Measurements from ENCODE around the gene SMIM36. TPM values are rescaled to one million over a fixed set of nuclear protein-coding genes. Genes with fewer than 3 reads are reported as not detected.
"Not testable (repeated sequence)": the region's sequence is repeated elsewhere in the genome, so short reads cannot be mapped to it uniquely, and the experiment has no call there.

Gene SMIM36
- total and polyA plus RNA-seq, 9 donors = not detected

DNA sequence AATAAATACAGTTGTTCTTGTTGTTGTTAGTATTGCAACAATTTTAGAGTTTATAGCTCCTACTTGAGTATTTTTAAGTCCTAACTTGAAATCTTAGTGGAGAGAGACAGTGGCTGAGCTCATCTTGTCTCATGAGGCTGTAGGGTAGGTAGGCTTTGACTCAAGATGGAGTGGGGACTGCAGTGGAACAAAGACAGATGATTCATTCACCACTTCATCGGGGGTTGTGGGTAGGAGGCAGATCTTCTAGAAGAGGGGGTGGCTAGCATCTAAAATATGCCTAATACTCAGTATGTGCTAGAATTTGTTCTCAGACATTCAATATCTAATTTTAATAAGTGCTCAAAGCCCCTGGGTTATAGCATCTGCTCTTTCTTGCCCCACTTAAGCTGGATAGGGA lies 76.5 kb downstream of the SMIM36 start:
- no peaks in the 10 kb centered on the region for H3K27me3 ChIP-seq
- no peak overlapping the region for H3K27ac ChIP-seq
- intact Hi-C loops (cut with DNase I) = no loop called here
- H3K9me3 ChIP-seq = no peaks in the 10 kb centered on the region
- H3K4me1 ChIP-seq (ENCODE audit: insufficient read depth) = no peaks in the 10 kb centered on the region
- DNase-seq = no peak
- no peak overlapping the region for H3K4me3 ChIP-seq
- 80 to 91% (median 84%) methylated on average over 1 of the region's 1 CpG for WGBS, 3 donors
- TF ChIP-seq, protein P1, sequence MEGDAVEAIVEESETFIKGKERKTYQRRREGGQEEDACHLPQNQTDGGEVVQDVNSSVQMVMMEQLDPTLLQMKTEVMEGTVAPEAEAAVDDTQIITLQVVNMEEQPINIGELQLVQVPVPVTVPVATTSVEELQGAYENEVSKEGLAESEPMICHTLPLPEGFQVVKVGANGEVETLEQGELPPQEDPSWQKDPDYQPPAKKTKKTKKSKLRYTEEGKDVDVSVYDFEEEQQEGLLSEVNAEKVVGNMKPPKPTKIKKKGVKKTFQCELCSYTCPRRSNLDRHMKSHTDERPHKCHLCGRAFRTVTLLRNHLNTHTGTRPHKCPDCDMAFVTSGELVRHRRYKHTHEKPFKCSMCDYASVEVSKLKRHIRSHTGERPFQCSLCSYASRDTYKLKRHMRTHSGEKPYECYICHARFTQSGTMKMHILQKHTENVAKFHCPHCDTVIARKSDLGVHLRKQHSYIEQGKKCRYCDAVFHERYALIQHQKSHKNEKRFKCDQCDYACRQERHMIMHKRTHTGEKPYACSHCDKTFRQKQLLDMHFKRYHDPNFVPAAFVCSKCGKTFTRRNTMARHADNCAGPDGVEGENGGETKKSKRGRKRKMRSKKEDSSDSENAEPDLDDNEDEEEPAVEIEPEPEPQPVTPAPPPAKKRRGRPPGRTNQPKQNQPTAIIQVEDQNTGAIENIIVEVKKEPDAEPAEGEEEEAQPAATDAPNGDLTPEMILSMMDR (IDR thresholded peaks at IDR 0.05) = no peak
- TF ChIP-seq EP300 (IDR thresholded peaks at IDR 0.05) = no peak
- no peak for TF ChIP-seq POLR2A (IDR thresholded peaks at IDR 0.05)
- H3K36me3 ChIP-seq = no peaks in the 10 kb centered on the region

DNA sequence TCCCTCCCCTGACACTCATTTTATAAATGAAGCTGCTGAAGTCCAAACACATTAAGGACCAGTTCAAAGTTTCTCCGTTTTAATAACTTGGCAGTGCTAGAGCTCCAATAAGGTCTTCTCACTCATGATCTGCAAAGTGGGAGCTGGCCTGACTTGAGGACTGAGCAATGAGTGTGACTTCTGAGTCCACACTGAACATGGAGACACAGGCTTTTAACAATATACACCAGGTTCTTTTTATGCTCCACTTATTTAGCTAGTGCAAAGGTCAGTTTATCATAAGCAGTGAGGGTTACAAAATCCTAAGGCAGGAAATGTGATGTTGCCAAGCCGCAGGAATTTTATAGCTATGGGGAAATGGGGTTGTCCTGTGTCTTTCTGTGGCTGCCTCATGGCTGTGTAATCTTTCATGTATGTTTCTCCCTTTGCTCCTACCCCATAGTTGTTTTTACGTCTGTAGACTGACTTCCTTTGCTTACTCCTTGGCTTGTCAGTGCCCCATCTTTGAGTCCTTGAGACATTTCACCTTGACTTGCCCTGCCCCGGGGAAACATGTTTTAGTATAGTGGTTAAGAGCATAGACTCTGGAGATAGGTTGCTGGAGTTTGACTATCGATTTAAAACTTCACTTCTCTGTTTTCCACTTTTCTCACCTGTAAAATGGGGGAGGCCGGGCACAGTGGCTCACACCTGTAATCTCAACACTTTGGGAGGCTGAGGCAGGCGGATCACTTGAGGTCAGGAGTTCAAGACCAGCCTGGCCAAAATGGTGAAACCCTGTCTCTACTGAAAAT lies 77.4 kb downstream of the SMIM36 start:
- WGBS, 3 donors = 54 to 70% (median 62%) methylated on average over 7 of the region's 7 CpGs
- Histone ChIP-seq H3K36me3 (no peaks in the 10 kb centered on the region), H3K27me3 (no peaks in the 10 kb centered on the region), H3K9me3 (no peaks in the 10 kb centered on the region), H3K27ac (no peak overlapping the region), H3K4me3 (no peak overlapping the region), H3K4me1 (ENCODE audit: insufficient read depth) (no peaks in the 10 kb centered on the region)
- intact Hi-C loops (cut with DNase I) = no loop called here
- no peak for DNase-seq
- TF ChIP-seq EP300 (IDR thresholded peaks at IDR 0.05) (no peak), POLR2A (IDR thresholded peaks at IDR 0.05) (no peak)
- TF ChIP-seq, protein P1 (IDR thresholded peaks at IDR 0.05) = no peak

DNA sequence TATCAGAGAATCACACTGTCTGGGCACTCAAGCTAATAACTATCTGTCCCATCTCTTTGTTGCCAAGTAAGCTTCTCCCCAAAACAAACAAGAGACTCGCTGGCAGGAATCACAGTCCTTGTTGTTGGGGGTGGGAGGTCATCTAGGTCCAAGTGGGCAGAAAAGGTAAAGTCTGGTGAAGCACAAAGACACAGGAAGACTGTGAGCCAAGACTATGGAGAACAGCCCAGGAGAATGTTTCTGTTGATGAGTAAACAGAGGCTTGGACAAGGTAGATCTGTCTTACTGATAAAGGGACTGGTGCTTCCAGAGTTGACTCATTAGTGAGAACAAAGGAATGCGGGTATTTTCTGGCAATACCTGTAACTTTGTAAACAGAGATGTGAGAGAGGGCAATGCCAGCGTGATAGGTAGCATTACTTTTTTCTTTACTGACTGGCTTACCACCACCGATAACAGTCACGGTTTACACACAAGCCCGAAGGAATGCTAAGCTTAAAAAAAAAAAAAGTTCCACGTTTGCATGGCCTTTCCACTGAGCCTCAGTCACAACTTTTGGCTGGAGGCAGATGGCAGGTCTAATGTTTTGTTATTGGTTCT lies 78.1 kb downstream of the SMIM36 start:
- 63 to 73% (median 65%) methylated on average over 7 of the region's 7 CpGs for WGBS, 3 donors
- no peak for DNase-seq
- intact Hi-C loops (cut with DNase I) = no loop called here
- TF ChIP-seq EP300 (IDR thresholded peaks at IDR 0.05) (no peak), POLR2A (IDR thresholded peaks at IDR 0.05) (no peak)
- TF ChIP-seq, protein P1 (IDR thresholded peaks at IDR 0.05) = no peak
- H3K27ac ChIP-seq = no peak overlapping the region
- no peaks in the 10 kb centered on the region for H3K36me3 ChIP-seq
- H3K4me3 ChIP-seq = no peak overlapping the region
- H3K27me3 ChIP-seq = no peaks in the 10 kb centered on the region
- no peaks in the 10 kb centered on the region for H3K9me3 ChIP-seq
- no peaks in the 10 kb centered on the region for H3K4me1 ChIP-seq (ENCODE audit: insufficient read depth)

DNA sequence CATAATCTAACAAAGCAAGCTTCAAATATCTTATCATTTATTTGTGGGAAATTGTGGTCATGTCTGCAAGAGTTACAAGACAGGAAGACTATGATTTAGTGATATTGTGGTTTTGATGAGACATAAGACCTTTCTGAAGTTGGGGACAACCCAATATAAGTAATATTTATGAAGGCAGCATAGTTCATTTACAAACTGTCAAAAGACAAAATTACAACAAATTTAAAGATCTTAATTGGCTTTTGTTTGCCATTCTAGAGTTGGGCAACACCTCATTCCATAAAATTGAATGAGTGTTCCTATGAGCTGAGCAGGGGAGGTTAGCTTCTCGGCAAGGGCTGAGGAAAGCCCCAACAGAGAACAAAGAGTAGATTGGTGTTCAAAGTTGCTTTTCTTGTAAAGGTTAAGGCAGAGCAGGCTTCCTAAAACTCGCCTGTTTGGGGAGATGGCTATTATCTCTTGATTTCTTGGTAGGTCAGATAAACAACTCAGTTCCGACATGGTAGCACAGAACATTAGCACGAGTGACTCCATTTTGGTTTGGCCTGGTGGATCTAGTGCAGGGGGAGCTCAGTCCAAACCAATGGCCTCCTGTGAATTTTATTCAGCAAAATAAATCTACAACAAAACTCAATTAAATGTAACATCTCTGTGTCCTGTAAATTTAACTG lies 78.8 kb downstream of the SMIM36 start:
- Histone ChIP-seq H3K27me3 (no peaks in the 10 kb centered on the region), H3K36me3 (no peaks in the 10 kb centered on the region), H3K27ac (no peak overlapping the region), H3K4me3 (no peak overlapping the region), H3K9me3 (no peaks in the 10 kb centered on the region), H3K4me1 (ENCODE audit: insufficient read depth) (no peaks in the 10 kb centered on the region)
- 80 to 83% (median 81%) methylated on average over 4 of the region's 4 CpGs for WGBS, 3 donors
- TF ChIP-seq, protein P1 (IDR thresholded peaks at IDR 0.05) = no peak
- TF ChIP-seq EP300 (IDR thresholded peaks at IDR 0.05) (no peak), POLR2A (IDR thresholded peaks at IDR 0.05) (no peak)
- intact Hi-C loops (cut with DNase I) = no loop called here
- DNase-seq = no peak

DNA sequence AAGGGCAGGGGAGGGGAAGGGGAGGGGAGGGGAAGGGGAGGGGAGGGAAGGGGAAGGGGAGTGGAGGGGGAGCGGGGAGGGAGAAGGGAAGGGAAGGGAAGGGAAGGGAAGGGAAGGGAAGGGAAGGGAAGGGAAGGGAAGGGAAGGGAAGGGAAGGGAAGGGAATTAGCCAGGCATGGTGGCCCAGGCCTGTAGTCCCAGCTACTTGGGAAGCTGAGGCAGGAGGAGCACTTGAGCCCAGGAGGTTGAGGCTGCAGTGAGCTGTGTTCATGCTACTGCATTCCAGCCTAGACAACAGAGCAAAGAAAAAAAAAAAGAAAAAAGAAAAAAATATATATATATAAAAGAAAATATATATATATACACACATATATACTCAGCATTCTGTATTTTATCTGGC lies 79.3 kb downstream of the SMIM36 start:
- H3K4me3 ChIP-seq; H3K27me3 ChIP-seq; H3K9me3 ChIP-seq; H3K4me1 ChIP-seq (ENCODE audit: insufficient read depth); H3K27ac ChIP-seq; DNase-seq; H3K36me3 ChIP-seq; intact Hi-C loops (cut with DNase I): not testable (repeated sequence)
- no CpG with 5 or more reads among the region's 1 CpG for WGBS, 3 donors
